Testis (tissue), 3 donors: ENCODE results near the gene RHEB. TPM values are rescaled to one million over a fixed set of nuclear protein-coding genes. Genes with fewer than 3 reads are reported as not detected.

Experiments used
- DNase-seq: peaks from one replicate; pipeline ENCODE4 v3.0.0-alpha.2; 2019
- H3K27ac ChIP-seq, 2 donors: fragments of 200-600 bp; sonication (generic); one replicate each; pipeline ENCODE4 v1.5.1; 2019
- H3K27me3 ChIP-seq: fragments of 200-600 bp; sonication (generic); one replicate; pipeline ENCODE4 v1.5.1; 2019
- H3K36me3 ChIP-seq: fragments of 200-600 bp; sonication (generic); one replicate; pipeline ENCODE4 v1.5.1; 2017; ENCODE audit warnings: low read depth; ENCODE audit errors: missing control alignments
- H3K4me1 ChIP-seq: fragments of 200-600 bp; sonication (generic); one replicate; pipeline ENCODE4 v1.5.1; 2019
- H3K4me3 ChIP-seq, 2 donors: fragments of 200-600 bp; sonication (generic); one replicate each; pipeline ENCODE4 v1.5.1; 2017 to 2019
- H3K9me3 ChIP-seq: fragments of 200-600 bp; sonication (generic); one replicate; pipeline ENCODE4 v1.5.1; 2017
- CTCF ChIP-seq, 3 experiments: fragments of 450-650 bp in 2 of 3; fragments of 200-600 bp in 1 of 3; sonication (generic) in 1 of 3; IDR thresholded peaks; one replicate each; pipeline ENCODE4 v1.5.1; 2016 to 2019; ENCODE audit warnings: antibody characterized with exemption in 3 of 3, mild to moderate bottlenecking in 2 of 3, moderate library complexity in 1 of 3
- POLR2A ChIP-seq: fragments of 450-650 bp; IDR thresholded peaks from one replicate; pipeline ENCODE4 v1.6.1; 2017; ENCODE audit warnings: antibody characterized with exemption, mild to moderate bottlenecking, moderate library complexity
- WGBS, 2 donors: methylation state at CpG; one replicate each; pipeline ENCODE4 v1.1.5; 2018; 5-methylcytosine and 5-hydroxymethylcytosine counted together
- intact Hi-C: fragments of 100-400 bp; cut with DNase I; formaldehyde crosslinking; loops from one replicate; pipeline ENCODE4 v1.15.1; 2023; ENCODE audit warnings: low total_unique reads
- polyA plus RNA-seq: library from polyadenylated mRNA; stranded (reverse); fragments of 350-450 nt; fragmentation: Illumina TruSeq; extraction: RNeasy Lipid Tissue Mini Kit (QIAGEN cat#74804); gene quantifications from one replicate; pipeline ENCODE4 v1.2.3, GENCODE V29; 2014; ENCODE audit warnings: low read depth, low replicate concordance; ENCODE audit not compliant: insufficient read depth
- total RNA-seq, 2 donors: library from RNA; depleted of rRNA; stranded (reverse); fragments of >200 nt; gene quantifications; one replicate each; pipeline ENCODE4 v1.2.3, GENCODE V29; 2016

The RHEB gene
- total and polyA plus RNA-seq, 3 donors from 2014 or later = 59.4 to 88.1 (median 74.6) TPM

- 82 to 88% methylated on average over 17 of the region's 17 CpGs for WGBS, 2 donors
- Histone ChIP-seq H3K9me3 (no peaks in the 10 kb centered on the region), H3K4me3 (no peak overlapping the region), H3K4me1 (no peaks in the 10 kb centered on the region), H3K27me3 (no peaks in the 10 kb centered on the region), H3K27ac (no peak overlapping the region), H3K36me3 (no peaks in the 10 kb centered on the region)
- intact Hi-C loops = no loop called here
- no peak for TF ChIP-seq CTCF (IDR thresholded peaks at IDR 0.05)
- TF ChIP-seq POLR2A = no peak
- DNase-seq = no peak
Measured at GRCh38 chr7:151472644-151473380, 46.9 kb downstream of the RHEB start.

- intact Hi-C loops = no loop called here
- Histone ChIP-seq H3K27me3 (no peaks in the 10 kb centered on the region), H3K4me1 (no peaks in the 10 kb centered on the region), H3K9me3 (no peaks in the 10 kb centered on the region), H3K36me3 (no peaks in the 10 kb centered on the region), H3K4me3 (no peak overlapping the region), H3K27ac (no peak overlapping the region)
- no peak for DNase-seq
- WGBS, 2 donors = 75 to 85% methylated on average over 2 of the region's 2 CpGs
- TF ChIP-seq POLR2A (no peak), CTCF (IDR thresholded peaks at IDR 0.05) (no peak)
Measured at GRCh38 chr7:151470711-151471110, 49.0 kb downstream of the RHEB start.

GRCh38 chr7:151469281-151469680, 50.4 kb downstream of the RHEB start:
- no peak for DNase-seq
- intact Hi-C loops = no loop called here
- WGBS, 2 donors = 80 to 82% methylated on average over 5 of the region's 5 CpGs
- no peaks in the 10 kb centered on the region for H3K9me3 ChIP-seq
- TF ChIP-seq CTCF (IDR thresholded peaks at IDR 0.05) = no peak
- H3K4me1 ChIP-seq = no peaks in the 10 kb centered on the region
- no peaks in the 10 kb centered on the region for H3K27me3 ChIP-seq
- no peak overlapping the region for H3K27ac ChIP-seq
- no peak overlapping the region for H3K4me3 ChIP-seq
- no peaks in the 10 kb centered on the region for H3K36me3 ChIP-seq

GRCh38 chr7:151468217-151469018, 51.3 kb downstream of the RHEB start:
- H3K4me1 ChIP-seq = no peaks in the 10 kb centered on the region
- H3K36me3 ChIP-seq = no peaks in the 10 kb centered on the region
- no peak overlapping the region for H3K4me3 ChIP-seq
- no peaks in the 10 kb centered on the region for H3K9me3 ChIP-seq
- intact Hi-C loops = no loop called here
- no peak for DNase-seq
- H3K27ac ChIP-seq = no peak overlapping the region
- 93 to 94% methylated on average over 19 of the region's 19 CpGs for WGBS, 2 donors
- H3K27me3 ChIP-seq = no peaks in the 10 kb centered on the region
- TF ChIP-seq CTCF (IDR thresholded peaks at IDR 0.05) = no peak
- TF ChIP-seq POLR2A = no peak
